Measurements from ENCODE around the gene KLK11.
"Not testable (repeated sequence)": the region's sequence is repeated elsewhere in the genome, so short reads cannot be mapped to it uniquely, and the experiment has no call there.

Gene KLK11

DNA sequence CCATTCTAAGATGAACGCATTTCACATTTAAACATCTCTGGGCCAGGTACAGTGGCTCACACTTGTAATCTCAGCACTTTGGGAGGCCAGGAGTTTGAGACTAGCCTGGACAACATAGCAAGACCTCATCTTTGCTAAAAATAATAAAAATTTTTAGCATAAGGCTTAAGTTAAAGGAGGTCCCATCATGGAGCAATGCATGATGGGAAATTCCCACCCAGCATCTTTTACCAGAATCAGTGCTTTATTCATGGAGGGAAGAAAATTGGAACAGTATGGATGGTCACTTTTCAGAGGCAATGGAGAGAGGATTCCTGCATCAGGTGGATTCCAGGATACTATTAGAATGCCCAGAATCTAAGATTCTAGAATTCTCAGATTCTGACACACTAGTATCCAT, 21.2 kb downstream of the KLK11 start:
- no peak overlapping the region for H3K27ac Mint-ChIP-seq
- DNase-seq (ENCODE audit: low spot score in 2 of 2) (no peak), ATAC-seq (ENCODE audit: low read depth) (no peak)
- H3K9me3 Mint-ChIP-seq: peaks cover 2% of the 10 kb centered on the region
- H3K36me3 Mint-ChIP-seq: no peaks in the 10 kb centered on the region
- H3K27me3 Mint-ChIP-seq: peaks cover 15% of the 10 kb centered on the region
- H3K4me3 Mint-ChIP-seq: no peak overlapping the region
- H3K4me1 Mint-ChIP-seq: no peaks in the 10 kb centered on the region

- Mint-ChIP-seq H3K4me1 (no peaks in the 10 kb centered on the region), H3K27ac (no peak overlapping the region), H3K27me3 (peaks cover 11% of the 10 kb centered on the region), H3K4me3 (no peak overlapping the region), H3K9me3 (peaks cover 2% of the 10 kb centered on the region), H3K36me3 (no peaks in the 10 kb centered on the region)
- ATAC-seq (ENCODE audit: low read depth) (no peak), DNase-seq (ENCODE audit: low spot score in 2 of 2) (no peak)
Measured at GRCh38 chr19:51003316-51003715, 23.1 kb downstream of the KLK11 start.

DNA sequence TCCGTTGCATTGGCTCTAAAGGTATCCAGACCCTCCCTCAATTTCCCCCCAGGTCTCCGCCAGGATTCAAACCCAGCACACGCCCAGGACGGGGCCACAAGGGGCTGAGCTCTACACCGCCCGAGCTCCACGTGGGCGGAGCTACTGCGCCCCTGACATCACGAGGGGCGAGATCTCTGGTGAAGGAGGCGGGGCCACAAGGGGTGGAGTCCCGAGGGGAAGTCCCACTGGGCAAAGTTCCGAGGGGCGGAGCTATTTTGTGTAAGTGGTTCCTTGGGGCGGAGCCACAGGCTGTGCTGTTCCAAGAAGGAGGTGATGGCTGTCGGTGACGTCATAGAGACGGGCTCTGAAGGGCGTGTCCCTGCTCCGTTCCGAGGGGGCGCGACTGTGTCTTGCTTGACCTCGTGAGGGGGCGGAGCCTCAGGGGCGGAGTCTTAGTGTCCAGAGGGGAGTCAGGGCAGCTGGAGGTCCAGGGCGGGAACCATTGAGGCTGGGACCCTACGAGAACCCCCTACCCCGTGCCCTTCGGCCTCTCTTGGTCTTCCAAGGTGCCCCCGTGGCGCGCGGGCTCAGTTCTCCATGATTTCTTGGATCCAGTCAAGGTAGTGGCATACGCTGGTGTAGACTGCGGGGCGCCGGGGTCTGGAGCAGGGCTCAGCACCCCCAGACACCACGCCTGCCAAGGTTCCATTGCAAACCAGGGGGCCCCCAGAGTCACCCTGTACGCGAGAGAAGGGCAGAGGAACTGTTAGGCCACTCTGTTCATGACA, 23.7 kb downstream of the KLK11 start:
- DNase-seq (ENCODE audit: low spot score in 2 of 2) (no peak), ATAC-seq (ENCODE audit: low read depth) (no peak)
- H3K36me3 Mint-ChIP-seq: no peaks in the 10 kb centered on the region
- no peak overlapping the region for H3K27ac Mint-ChIP-seq
- peaks cover 14% of the 10 kb centered on the region for H3K27me3 Mint-ChIP-seq
- peaks cover 2% of the 10 kb centered on the region for H3K9me3 Mint-ChIP-seq
- no peaks in the 10 kb centered on the region for H3K4me1 Mint-ChIP-seq
- H3K4me3 Mint-ChIP-seq: no peak overlapping the region

- Mint-ChIP-seq H3K4me1 (no peaks in the 10 kb centered on the region), H3K9me3 (peaks cover 2% of the 10 kb centered on the region), H3K36me3 (no peaks in the 10 kb centered on the region), H3K4me3 (no peak overlapping the region), H3K27me3 (peaks cover 11% of the 10 kb centered on the region), H3K27ac (no peak overlapping the region)
- DNase-seq (ENCODE audit: low spot score in 2 of 2) (no peak), ATAC-seq (ENCODE audit: low read depth) (no peak)
Measured at GRCh38 chr19:51002089-51002532, 24.3 kb downstream of the KLK11 start.

GRCh38 chr19:51001515-51001914, 24.9 kb downstream of the KLK11 start, which contains the start of gene KLK8:
Gene KLK8 (minus strand): TSS chr19:51001604. CDS start chr19:51001167, 437 bp downstream.
- Mint-ChIP-seq H3K4me1 (no peaks in the 10 kb centered on the region), H3K27me3 (peaks cover 11% of the 10 kb centered on the region), H3K4me3 (no peak within 1 kb of the TSS), H3K9me3 (peaks cover 2% of the 10 kb centered on the region), H3K36me3 (no peaks in the 10 kb centered on the region), H3K27ac (no peak within 1 kb of the TSS)
- DNase-seq (ENCODE audit: low spot score in 2 of 2): no peak
- ATAC-seq (ENCODE audit: low read depth): no peak

DNA sequence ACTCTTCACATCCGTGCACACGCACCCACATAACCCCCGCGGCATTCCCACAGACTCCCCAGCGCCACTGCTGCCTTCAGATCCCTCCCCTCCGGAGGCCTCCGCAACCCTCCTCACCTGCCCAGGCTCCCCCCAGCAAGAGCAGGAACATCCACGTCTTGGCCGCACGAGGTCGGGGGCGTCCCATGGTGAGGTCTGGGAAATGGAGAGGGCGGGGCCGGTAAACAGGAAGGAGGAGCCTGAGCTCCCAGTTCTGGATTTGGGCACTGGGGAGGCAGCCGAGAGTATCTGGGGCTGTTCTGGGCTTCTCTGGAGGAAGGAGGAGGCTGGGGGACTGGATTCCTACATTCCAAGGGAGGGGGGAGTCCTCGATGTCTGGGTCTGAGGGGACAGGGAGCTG, 25.4 kb downstream of the KLK11 start:
- Mint-ChIP-seq H3K9me3 (peaks cover 2% of the 10 kb centered on the region), H3K27ac (no peak overlapping the region), H3K27me3 (peaks cover 11% of the 10 kb centered on the region), H3K4me1 (no peaks in the 10 kb centered on the region), H3K4me3 (no peak overlapping the region), H3K36me3 (no peaks in the 10 kb centered on the region)
- DNase-seq (ENCODE audit: low spot score in 2 of 2) (no peak), ATAC-seq (ENCODE audit: low read depth) (no peak)

GRCh38 chr19:51000426-51000825, 26.0 kb downstream of the KLK11 start:
- Mint-ChIP-seq H3K4me3 (no peak overlapping the region), H3K27me3 (peaks cover 11% of the 10 kb centered on the region), H3K9me3 (peaks cover 2% of the 10 kb centered on the region), H3K27ac (no peak overlapping the region), H3K4me1 (no peaks in the 10 kb centered on the region), H3K36me3 (no peaks in the 10 kb centered on the region)
- ATAC-seq (ENCODE audit: low read depth): no peak
- no peak for DNase-seq (ENCODE audit: low spot score in 2 of 2)

DNA sequence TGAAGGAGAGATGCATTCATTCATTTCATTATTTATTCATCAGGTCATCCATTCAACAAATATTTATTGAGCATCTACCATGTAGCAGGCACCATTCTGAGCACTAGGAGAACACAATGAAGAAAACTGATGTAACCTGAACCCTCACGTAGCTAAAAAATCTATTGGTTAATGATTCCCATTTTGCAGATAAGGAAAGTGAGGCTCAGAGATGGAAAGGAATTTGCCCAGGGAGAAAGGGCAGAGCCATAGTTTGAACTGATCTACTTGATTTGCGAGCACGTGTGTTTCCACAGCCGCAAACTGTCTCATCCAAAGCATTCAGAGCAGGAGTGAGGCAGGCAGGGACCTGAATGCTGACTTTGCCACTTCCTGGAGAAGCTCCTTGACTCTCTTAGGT, 27.7 kb downstream of the KLK11 start:
- Mint-ChIP-seq H3K9me3 (peaks cover 2% of the 10 kb centered on the region), H3K4me1 (no peaks in the 10 kb centered on the region), H3K36me3 (no peaks in the 10 kb centered on the region), H3K27ac (no peak overlapping the region), H3K4me3 (no peak overlapping the region), H3K27me3 (peaks cover 8% of the 10 kb centered on the region)
- ATAC-seq (ENCODE audit: low read depth) (no peak), DNase-seq (ENCODE audit: low spot score in 2 of 2) (no peak)

- H3K4me3 Mint-ChIP-seq: no peak overlapping the region
- peaks cover 7% of the 10 kb centered on the region for H3K27me3 Mint-ChIP-seq
- H3K9me3 Mint-ChIP-seq: peaks cover 2% of the 10 kb centered on the region
- H3K4me1 Mint-ChIP-seq: no peaks in the 10 kb centered on the region
- H3K36me3 Mint-ChIP-seq: no peaks in the 10 kb centered on the region
- ATAC-seq (ENCODE audit: low read depth) (no peak), DNase-seq (ENCODE audit: low spot score in 2 of 2) (no peak)
- no peak overlapping the region for H3K27ac Mint-ChIP-seq
Measured at GRCh38 chr19:50998061-50998460, 28.4 kb downstream of the KLK11 start.

DNA sequence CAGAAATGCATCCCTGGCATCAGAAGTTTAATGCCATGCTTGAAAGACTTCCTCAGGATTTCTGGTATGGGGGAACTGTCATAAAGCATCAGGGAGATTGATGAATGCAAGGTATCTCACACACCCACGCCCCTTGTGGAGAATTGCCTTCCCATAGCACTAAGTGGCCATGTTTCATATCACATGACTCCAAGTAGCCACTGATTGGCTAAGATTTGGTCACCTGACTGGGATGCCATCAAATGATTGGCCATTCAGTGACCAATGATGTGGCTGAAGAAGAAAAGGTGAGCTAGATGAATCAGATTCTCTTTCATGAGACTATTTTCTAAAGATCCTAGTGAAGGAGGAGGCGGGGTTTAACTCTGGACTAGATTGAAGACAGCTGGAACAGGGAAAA, 32.3 kb downstream of the KLK11 start:
- no peak for ATAC-seq (ENCODE audit: low read depth)
- H3K9me3 Mint-ChIP-seq: peaks cover 7% of the 10 kb centered on the region
- H3K4me3 Mint-ChIP-seq: no peak overlapping the region

GRCh38 chr19:50992666-50993035, 33.8 kb downstream of the KLK11 start:
- Mint-ChIP-seq H3K27me3 (peaks cover 11% of the 10 kb centered on the region), H3K36me3 (peaks cover 1% of the 10 kb centered on the region), H3K9me3 (peaks cover 9% of the 10 kb centered on the region), H3K4me3 (no peak overlapping the region), H3K4me1 (no peaks in the 10 kb centered on the region), H3K27ac (no peak overlapping the region)
- DNase-seq (ENCODE audit: low spot score in 2 of 2) (no peak), ATAC-seq (ENCODE audit: low read depth) (no peak)

More for the DNA sequence above, 32.3 kb downstream of the KLK11 start:
- no peaks in the 10 kb centered on the region for H3K4me1 Mint-ChIP-seq
- peaks cover 10% of the 10 kb centered on the region for H3K27me3 Mint-ChIP-seq
- no peak overlapping the region for H3K27ac Mint-ChIP-seq
- DNase-seq (ENCODE audit: low spot score in 2 of 2): no peak
- peaks cover 1% of the 10 kb centered on the region for H3K36me3 Mint-ChIP-seq

DNA sequence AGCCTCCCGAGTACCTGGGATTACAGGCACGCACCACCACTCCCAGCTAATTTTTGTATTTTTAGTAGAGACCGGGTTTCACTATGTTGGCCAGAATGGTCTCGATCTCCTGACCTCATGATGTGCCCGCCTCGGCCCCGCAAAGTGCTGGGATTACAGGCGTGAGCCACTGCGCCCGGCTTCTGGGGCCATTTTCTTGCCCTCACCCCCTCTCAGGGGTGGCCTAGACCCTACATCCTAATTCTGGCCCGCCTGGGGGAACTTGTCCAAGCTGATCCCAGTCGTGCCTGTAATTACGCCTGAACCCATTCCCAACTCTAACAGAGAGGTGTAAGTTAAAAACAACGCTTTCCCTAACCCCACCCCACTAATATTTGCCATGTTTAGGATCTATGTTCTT, 42.0 kb downstream of the KLK11 start:
- H3K36me3 Mint-ChIP-seq; ATAC-seq (ENCODE audit: low read depth); H3K4me3 Mint-ChIP-seq; H3K4me1 Mint-ChIP-seq; H3K27ac Mint-ChIP-seq; DNase-seq (ENCODE audit: low spot score in 2 of 2); H3K9me3 Mint-ChIP-seq: not testable (repeated sequence)
- peaks cover 28% of the 10 kb centered on the region for H3K27me3 Mint-ChIP-seq

GRCh38 chr19:50983625-50984292, 42.7 kb downstream of the KLK11 start, which contains the start of gene KLK7:
Gene KLK7 (minus strand): TSS chr19:50983917. CDS start chr19:50982399, 1,518 bp downstream.
- Mint-ChIP-seq H3K36me3 (peaks cover 4% of the 10 kb centered on the region), H3K4me1 (no peaks in the 10 kb centered on the region), H3K9me3 (peaks cover 6% of the 10 kb centered on the region), H3K27me3 (peaks cover 30% of the 10 kb centered on the region), H3K27ac (no peak within 1 kb of the TSS), H3K4me3 (no peak within 1 kb of the TSS)
- ATAC-seq (ENCODE audit: low read depth) (no peak), DNase-seq (ENCODE audit: low spot score in 2 of 2) (no peak)

- Mint-ChIP-seq H3K27me3 (peaks cover 37% of the 10 kb centered on the region), H3K9me3 (peaks cover 4% of the 10 kb centered on the region), H3K4me3 (no peak overlapping the region), H3K27ac (no peak overlapping the region), H3K4me1 (no peaks in the 10 kb centered on the region), H3K36me3 (peaks cover 4% of the 10 kb centered on the region)
- DNase-seq (ENCODE audit: low spot score in 2 of 2) (no peak), ATAC-seq (ENCODE audit: low read depth) (no peak)
Measured at GRCh38 chr19:50982186-50982585, 44.2 kb downstream of the KLK11 start.
